GM12801 (cell line): Measurements from ENCODE around the gene MLST8.

Experiments used
- TF ChIP-seq, protein P1 (sequence below): IDR thresholded peaks from one replicate; pipeline ENCODE4 v1.5.1; 2011; ENCODE audit warnings: control low read depth; ENCODE audit not compliant: insufficient read length; ENCODE audit errors: extremely low read depth

Gene MLST8

DNA sequence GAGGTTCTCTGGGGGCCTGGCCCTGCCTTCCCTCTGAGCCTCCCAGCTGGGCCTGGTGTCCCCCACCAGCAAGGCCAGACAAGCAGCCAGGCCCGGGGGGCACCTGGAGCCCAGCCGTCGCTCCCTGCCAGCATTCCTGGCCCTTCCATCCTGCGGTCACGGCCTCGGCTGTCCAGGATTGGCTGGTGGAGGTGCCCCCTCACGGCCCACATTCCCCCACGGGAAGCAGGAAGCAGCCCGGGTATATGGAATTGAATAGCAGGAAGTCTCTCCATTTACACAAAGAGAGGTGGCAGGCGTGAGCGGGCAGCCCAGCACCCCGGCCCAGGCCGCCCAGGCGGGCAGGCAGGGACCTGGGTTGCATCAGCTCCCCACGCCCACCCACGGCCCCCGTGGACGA, 35.2 kb upstream of the MLST8 start:
- TF ChIP-seq, protein P1, sequence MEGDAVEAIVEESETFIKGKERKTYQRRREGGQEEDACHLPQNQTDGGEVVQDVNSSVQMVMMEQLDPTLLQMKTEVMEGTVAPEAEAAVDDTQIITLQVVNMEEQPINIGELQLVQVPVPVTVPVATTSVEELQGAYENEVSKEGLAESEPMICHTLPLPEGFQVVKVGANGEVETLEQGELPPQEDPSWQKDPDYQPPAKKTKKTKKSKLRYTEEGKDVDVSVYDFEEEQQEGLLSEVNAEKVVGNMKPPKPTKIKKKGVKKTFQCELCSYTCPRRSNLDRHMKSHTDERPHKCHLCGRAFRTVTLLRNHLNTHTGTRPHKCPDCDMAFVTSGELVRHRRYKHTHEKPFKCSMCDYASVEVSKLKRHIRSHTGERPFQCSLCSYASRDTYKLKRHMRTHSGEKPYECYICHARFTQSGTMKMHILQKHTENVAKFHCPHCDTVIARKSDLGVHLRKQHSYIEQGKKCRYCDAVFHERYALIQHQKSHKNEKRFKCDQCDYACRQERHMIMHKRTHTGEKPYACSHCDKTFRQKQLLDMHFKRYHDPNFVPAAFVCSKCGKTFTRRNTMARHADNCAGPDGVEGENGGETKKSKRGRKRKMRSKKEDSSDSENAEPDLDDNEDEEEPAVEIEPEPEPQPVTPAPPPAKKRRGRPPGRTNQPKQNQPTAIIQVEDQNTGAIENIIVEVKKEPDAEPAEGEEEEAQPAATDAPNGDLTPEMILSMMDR = no peak

DNA sequence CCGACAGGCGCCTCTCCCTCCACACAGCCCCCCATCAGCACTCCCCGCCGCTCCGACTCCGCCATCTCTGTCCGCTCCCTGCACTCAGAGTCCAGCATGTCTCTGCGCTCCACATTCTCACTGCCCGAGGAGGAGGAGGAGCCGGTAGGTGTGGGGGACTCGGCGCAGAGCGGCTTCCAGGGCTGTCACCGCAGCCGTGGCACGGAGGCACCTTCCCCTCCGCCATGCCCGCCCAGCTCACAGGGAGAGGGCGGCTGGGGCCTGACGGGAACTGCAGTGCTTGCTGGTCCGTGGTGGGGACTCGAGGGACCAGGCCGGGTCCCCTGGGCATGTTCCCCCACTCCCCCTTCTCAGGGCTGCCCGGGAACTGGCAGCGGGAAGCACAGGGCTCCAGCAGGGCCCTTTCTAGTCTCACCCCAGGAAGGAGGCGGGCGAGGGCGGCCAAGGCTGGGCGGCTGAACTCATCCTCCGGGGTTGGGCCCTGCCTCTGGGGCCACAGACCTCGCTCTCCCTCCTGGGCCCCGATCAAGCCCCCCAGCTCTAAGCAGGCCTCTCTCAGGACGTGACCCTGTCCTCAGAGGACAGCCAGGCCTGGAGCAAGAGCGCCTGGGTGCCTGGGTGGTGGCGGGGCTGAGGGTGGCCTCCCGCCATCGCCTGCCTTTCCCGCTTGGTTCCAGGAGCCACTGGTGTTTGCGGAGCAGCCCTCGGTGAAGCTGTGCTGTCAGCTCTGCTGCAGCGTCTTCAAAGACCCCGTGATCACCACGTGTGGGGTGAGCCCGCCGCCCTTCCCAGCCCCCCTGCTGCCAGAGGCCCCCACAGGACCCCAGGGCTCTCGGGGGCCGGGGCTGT, 34.4 kb upstream of the MLST8 start:
- TF ChIP-seq, protein P1 = no peak

DNA sequence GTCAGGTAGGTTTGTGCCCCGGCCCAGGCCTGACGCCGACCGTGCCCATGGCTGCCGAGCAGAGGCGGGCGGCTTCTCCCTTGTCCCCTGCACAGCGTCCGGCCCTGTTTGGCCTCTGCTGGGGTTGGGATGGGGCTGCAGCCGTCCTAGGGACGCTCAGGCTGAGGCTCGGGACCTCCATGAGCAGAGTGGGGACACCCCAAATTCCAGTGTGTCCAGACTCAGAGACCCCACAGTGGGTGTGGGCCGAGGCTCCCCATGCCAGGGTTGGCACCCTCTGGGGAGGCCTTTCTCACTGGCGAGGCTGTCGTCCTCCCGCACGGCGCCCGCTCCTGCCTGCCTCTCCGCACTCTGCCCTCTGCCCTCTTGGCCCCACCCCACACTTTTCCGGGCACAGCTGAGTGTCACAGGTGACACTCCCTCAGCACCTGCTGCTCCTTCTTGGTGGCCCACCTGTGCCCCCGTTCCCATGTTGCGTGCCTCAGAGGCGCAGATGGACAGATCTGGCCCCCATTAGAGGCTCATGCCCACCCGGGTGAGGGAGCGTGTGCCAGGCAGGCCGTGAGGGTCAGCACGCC, 33.6 kb upstream of the MLST8 start:
- TF ChIP-seq, protein P1 = no peak

DNA sequence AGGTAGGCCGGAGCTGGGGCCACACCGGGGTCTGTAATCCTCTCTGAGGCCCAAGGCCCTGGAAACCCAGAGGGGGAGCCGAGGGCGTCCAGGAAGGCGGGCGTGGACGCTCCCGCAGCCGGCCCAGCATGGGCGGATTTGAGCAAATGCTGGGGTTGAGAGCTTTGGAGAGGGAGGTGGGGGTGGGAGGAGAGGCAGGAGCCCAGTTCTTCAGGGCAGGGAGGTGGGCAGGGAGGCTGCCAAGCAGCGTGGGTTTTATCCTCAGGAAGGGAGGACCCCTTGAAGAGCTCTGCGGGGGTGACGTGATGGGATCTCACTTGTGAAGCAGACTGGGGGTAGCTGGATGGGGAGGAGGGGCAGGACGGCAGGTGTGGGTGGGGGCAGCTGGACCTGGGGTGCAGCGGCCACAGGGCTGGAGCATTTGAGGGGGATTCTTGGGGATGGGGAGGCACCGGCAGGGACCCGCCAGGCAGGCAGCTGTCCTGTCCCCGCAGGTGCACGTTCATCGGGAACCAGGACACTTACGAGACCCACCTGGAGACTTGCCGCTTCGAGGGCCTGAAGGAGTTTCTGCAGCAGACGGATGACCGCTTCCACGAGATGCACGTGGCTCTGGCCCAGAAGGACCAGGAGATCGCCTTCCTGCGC, 32.4 kb upstream of the MLST8 start:
- TF ChIP-seq, protein P1 = no peak

DNA sequence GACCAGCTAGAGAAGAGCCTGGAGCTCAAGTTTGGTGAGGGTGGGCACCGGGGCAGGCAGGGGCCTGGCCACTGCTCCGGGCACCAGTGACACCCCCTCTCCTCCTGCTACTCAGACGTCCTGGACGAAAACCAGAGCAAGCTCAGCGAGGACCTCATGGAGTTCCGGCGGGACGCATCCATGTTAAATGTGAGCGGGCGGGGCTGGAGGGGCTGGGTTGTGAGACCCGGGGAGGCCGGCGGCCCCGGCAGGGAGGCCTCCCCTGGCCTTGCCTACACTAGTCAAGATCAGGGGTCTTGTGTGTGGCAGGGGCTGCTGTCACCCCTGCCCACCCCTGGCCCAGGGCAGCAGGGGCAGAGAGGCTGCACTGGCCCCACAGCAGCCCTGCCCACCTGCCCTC, 31.9 kb upstream of the MLST8 start:
- TF ChIP-seq, protein P1 = no peak

DNA sequence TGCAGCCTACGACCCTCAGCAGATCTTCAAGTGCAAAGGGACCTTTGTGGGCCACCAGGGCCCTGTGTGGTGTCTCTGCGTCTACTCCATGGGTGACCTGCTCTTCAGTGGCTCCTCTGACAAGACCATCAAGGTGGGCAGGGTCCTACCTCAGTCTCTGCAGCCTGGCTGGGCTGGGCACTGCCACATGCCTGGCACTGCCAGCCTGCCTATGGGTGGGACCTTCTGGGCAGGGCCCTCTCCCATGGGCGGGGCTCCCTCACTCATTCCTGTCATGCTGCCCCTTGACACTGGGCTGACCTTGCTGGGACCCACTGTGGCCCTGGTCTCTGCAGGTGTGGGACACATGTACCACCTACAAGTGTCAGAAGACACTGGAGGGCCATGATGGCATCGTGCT, 31.3 kb upstream of the MLST8 start:
- TF ChIP-seq, protein P1 = no peak

DNA sequence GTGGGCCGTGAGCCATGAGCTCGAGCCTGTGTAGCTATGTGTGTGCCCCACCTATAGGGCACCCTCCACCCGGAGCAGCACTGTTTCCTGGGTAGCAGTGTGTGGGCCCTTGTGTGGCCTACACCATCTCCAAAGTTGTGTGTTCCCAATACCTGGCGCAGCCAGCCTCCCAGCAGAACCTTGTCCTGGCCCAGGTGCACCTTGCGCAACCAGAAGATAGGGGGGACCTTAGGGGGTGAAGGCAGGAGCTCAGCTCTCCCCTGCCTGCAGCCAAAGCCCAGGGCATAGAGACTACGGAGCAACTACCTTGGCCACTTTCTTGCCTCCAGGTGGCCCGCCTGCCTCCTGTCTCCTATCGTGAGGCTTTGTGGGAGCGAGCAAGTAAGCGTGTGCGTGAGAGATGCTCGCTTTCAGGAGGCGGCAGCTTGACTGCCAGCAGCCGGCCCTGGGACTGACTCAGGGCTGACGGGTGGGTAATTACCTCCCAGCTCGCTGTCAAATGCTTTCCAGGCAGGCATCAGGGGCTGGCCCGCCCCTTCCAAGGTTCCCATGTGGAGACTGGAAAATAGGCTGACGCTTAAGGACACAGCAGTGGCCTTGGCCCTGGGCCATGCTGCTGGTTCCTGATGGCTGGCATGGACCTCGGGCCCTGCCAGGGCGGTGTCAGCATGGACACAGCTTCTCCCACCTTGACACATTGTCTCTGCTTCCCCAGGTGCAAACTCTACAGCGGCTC, 30.7 kb upstream of the MLST8 start:
- TF ChIP-seq, protein P1 = no peak
